NCI-H146 treated with DMSO at 0.1 percent for 48 hours (cell line): ENCODE data around the gene IDH3G.
"Not testable (repeated sequence)": the region's sequence is repeated elsewhere in the genome, so short reads cannot be mapped to it uniquely, and the experiment has no call there.

Experiments used
- DNase-seq: peaks from one replicate; lab custom pipeline; 2025; ENCODE audit not compliant: unreplicated experiment; lab: John Stamatoyannopoulos, UW

The IDH3G gene

GRCh38 chrX:153763298-153763932 is 30.8 kb downstream of the IDH3G start:
- DNase-seq = no peak

DNA sequence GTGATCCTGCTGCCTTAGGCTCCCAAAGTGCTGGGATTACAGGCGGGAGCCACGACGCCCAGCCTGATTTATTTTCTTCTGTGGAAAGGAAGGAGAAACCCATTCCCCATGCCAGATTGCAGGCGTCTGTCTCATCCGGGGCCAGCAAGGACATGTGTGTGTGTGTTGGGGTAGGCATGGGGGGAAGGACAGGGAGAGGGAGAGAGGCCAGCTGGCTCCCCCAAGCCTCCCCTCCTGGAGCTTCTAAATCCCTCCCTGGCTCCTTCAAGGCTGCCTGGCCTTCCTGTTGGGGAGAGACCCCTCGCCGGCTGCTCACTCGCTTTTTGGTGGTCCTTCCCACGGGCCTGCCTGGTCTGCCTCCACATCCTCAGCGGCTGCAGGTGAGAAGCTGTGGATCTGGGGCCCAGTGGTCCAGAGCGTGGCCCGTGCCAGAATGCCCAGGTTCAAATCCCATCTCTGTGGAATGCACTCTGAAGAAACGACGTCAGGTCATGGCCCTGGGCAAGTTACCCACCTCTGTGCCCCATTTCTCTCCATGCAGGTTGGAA is 31.5 kb downstream of the IDH3G start:
- DNase-seq = no peak

DNA sequence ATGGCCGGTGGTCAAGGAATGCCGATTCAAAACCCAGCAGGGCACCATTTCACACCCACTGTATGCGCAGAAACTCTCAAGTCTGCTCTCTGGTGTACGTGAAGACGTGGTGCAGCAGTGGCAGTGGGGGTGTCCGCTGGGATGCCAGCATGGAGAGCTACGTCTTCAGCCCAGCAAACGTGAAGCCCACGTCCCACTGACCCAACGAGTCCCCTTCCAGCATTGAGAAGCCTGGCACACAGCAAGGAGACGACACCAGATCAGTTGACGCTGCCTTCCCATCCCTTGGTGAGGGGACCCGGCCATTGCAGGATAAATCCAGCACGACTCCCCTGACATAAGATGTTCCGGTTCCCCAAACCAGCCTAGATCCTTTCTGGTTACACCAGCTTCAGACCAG is 32.3 kb downstream of the IDH3G start:
- DNase-seq = no peak

GRCh38 chrX:153755136-153755535 is 39.0 kb downstream of the IDH3G start:
- no peak for DNase-seq

DNA sequence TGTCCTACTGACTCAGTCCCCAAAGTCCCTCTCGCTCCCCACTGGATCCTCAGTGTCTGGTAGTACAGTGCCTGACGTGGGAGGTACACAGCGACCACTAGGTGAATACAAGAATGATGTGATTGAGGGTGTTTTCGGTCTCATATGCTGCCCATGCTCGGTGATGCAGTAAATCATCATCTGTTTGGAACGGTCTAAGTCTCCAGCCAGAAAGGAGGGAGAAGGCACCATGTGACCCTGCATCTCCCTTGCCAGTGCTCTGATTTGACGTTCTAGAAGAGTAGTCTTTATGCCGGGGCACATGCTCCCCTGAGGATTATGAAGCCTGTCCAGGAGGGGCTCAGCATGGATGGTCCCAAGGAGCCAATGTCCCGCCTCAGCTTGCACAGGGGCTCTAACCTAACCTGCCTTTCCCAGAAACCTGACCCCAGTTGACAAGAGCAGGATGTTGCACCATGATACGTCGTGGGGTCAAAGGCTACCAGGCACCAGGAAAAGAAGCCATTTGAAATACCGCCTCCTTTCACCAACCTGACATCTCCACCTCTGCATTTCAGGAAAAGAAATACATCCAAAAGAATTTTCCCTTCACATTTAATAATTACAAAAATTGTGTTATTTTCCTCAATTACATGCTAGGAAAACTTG is 43.9 kb downstream of the IDH3G start:
- DNase-seq = no peak

DNA sequence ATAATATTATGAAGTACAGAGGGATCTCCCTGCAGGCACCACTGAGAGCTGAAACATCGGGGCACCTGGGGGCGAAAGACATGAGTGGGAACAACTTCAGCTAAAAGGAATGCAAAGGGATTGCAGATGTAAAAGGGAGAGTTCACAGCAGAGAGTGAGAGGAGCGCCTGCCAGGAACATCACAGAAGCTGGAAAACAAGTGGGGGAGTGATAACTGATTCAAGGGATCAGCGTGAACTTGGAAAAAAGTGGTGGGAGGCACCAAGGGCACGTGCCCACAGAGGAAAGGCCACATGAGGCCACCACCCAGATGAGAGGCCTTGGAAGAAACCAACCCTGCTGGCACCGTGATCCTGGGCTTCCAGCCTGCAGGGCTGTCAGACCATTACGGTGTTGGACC is 45.2 kb downstream of the IDH3G start:
- not testable (repeated sequence) for DNase-seq

GRCh38 chrX:153746991-153747390 is 47.2 kb downstream of the IDH3G start:
- DNase-seq = not testable (repeated sequence)

DNA sequence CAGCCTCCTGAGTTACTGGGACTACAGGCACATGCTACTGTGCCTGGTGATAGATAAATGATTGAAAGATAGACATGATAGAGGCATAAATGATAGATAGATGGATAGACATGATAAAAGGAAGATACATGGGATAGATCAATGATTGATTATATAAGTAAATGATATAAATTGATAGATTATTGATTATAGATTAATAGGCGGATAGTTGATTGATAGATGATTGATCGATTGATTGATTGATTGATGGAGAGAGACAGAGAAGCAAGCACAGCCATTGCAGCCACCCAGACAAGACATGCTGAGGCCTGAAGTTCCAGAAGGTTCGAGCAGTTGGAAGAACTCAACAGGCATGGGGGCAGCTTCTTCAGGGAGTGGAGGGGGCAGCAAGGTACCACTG is 47.8 kb downstream of the IDH3G start:
- DNase-seq = no peak

GRCh38 chrX:153745067-153745433 is 49.1 kb downstream of the IDH3G start:
- DNase-seq = not testable (repeated sequence)

DNA sequence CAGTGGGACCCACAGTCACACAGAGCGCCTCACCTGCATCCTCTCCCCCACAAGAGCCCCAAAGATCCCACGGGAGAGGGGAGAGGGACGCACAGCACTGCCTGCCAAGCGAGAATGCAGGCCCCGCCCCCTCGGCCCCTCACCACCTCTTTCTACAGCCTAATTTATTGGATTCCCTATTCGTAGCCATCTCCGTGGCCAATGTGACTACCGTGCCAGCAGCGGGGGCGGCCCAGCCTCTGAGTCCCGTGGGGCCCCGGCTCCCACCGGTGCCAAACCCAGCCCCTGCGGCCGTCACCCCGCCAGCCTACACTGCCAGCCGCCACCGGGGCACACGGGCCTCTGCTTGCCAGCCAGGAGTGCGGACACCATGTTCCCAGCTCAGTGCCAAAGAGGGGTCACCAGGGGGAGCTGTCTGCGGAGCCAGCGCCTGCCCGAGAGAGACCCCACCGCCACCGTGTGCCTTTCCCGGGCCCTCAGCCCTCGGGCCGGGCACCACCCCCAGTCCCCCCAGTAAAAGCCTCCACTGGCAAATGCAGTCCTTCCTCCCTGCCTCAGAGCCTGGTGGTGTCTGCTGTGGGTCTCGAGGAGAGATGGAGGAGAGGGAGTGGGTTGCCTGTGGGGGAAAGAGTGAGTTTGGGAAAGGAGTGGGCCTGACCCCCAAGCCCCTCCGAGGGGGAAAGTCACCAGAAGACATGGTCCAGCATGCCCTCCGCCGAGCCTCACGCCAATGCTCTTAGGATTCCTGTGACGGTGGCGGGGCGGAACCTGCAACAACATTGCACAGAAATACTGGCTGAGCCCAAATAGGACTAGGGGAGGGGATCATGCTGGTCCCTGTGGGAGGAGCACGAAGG is 49.7 kb downstream of the IDH3G start:
- no peak for DNase-seq

DNA sequence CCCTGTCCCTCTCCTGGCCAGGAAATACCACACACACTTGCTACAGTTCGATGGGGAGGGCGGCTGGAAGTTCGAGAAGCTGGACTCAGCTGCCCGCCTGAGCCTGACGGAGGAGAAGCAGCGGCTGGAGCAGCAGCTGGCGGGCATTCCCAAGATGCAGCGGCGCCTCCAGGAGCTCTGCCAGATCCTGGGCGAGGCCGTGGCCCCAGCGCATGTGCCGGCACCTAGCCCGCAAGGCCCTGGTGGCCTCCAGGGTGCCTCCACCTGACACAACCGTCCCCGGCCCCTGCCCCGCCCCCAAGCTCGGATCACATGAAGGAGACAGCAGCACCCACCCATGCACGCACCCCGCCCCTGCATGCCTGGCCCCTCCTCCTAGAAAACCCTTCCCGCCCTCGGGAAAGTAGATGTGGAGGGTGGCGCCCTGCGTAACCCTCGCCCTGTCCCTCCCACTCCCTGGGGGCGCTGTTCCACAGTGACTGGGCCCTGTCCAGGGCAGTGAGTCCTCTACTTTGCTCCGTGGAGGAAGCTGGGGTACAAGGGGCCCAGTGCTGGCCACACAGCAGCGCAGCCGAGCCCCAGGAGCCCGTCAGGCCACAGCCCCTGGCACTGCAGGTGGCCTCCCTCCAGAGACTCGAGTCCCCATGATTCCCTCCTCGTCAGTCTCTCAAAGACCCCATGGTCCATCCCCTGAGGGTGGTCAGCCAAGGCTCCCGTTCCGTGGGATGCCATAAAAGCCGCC is 50.5 kb downstream of the IDH3G start:
- DNase-seq = peak; percentile 37

GRCh38 chrX:153742796-153743467 is 51.2 kb downstream of the IDH3G start:
- DNase-seq = not testable (repeated sequence)

DNA sequence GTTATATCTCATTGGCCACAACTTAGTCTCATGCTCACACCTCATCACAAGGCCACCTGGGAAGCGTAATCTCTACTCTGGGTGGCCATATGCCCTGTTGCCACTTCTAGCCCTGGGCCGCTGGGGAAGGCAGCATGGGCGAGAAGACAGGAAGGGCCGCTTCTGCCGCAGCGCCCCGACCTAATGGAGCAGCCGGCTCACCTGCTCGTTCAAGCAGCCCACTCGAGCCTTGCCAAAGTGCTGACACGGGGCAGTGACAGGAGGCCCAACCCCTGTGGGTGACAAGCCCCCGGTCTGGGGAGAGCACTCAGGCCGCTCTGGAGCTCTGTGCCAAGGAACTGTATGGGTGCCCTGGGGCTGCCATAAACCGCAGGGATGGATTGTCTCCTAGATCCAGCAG is 52.1 kb downstream of the IDH3G start:
- not testable (repeated sequence) for DNase-seq

DNA sequence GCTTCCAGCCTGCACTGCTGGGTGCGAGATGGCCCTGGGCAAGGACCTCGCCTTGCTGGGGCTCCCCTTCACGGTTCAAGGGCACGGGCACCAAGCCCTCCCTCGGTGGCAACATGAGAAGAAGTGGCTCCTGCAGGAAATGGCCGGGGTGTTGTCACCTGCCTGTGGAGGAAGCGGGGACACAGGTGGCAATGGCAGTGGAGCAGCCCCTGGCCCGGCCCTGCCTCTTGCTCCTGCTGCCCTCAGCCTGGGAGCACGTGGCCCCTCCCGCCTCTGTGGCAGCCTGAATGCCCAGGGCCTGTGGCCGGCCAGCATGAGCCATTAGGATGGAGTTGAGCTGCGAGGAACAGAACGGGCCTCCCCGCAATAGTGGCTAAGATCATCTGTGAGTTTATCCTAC is 52.7 kb downstream of the IDH3G start:
- no peak for DNase-seq

GRCh38 chrX:153740631-153741222 is 53.4 kb downstream of the IDH3G start:
- no peak for DNase-seq

- no peak for DNase-seq
Observed at GRCh38 chrX:153739754-153740486, 54.3 kb downstream of the IDH3G start.

DNA sequence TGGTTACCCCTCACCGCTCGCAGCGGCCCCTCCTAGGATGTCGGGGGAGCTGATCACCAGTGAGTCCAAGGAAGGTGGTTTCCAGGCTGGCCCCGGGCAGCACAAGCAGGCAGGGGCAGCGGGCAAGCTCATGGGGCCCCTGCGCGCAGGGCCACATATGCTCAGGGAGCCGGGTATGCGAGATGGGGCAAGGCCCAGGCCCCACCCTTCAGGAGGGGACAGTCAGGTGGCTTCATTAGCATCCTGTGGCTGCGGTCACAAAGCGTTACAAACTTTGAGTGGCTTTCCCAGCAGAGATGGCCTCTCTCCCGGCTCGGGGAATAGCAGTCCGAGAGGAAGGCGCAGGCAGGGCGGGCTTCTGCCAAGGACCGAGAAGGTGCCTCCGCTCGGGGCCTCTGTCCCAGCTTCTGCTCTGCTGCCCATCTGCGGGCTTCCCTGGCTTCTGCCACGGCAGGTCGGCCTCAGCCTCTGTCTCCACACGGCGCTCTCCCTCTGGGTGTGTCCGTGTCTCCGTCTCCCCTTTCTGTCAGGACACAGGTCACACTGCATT is 56.0 kb downstream of the IDH3G start:
- DNase-seq = no peak

DNA sequence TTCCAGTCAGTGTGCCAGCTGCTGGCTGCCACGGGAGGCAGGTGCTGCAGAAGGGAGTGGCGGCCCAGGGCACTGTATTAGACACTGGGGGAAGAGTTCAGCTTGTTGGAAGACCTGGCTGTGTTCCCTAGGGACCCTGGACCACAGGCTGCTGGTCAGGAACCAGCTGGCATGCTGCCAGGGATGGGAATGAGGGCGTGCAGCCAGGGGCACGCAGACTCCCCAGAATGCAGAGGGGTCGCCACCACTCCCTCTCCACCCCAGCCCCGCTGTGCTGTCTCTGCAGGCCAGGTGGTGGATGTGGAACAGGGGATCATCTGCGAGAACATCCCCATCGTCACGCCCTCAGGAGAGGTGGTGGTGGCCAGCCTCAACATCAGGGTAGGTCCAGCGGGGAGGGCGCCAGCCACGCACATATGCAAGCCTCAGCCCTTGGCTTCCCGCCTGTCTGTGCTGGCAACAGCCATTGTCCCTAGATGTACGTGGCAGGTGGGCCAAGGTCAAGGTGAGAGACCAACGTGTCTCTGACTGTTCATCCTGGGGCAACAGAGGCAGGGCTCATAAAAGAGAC is 57.2 kb downstream of the IDH3G start:
- DNase-seq = no peak
